ENCODE data around the gene ORAI2.
A peak's percentile ranks its signal among the peaks of the same experiment; 100 is the strongest.

Gene ORAI2

GRCh38 chr7:102416406-102416805 lies 17.0 kb upstream of the ORAI2 start:
- peak; percentile 27 for DNase-seq

GRCh38 chr7:102417105-102417504 lies 16.3 kb upstream of the ORAI2 start:
- peak; percentile 42 for DNase-seq

GRCh38 chr7:102418592-102418991 lies 14.8 kb upstream of the ORAI2 start:
- no peak for DNase-seq

- no peak for DNase-seq
Observed at GRCh38 chr7:102421706-102422240, 11.6 kb upstream of the ORAI2 start.

GRCh38 chr7:102424129-102424551 lies 9.2 kb upstream of the ORAI2 start:
- DNase-seq, result no peak

- no peak for DNase-seq
Observed at GRCh38 chr7:102424787-102425218, 8.6 kb upstream of the ORAI2 start.

- peak; percentile 91 for DNase-seq
Observed at GRCh38 chr7:102425639-102426267, 7.6 kb upstream of the ORAI2 start.

- DNase-seq, result peak; percentile 78
Observed at GRCh38 chr7:102426268-102427018, 6.9 kb upstream of the ORAI2 start.

- no peak for DNase-seq
Observed at GRCh38 chr7:102427019-102427405, 6.4 kb upstream of the ORAI2 start.

GRCh38 chr7:102429141-102429899 lies 4.1 kb upstream of the ORAI2 start:
- DNase-seq, result no peak

- DNase-seq, result peak; percentile 83
Observed at GRCh38 chr7:102431617-102432298, 1.6 kb upstream of the ORAI2 start.

GRCh38 chr7:102432442-102433218 lies 745 bp upstream of the ORAI2 start:
- no peak for DNase-seq

GRCh38 chr7:102434039-102434486 lies 688 bp downstream of the ORAI2 start:
- DNase-seq, result peak; percentile 29

GRCh38 chr7:102436118-102436517 lies 2.7 kb downstream of the ORAI2 start:
- DNase-seq, result no peak

GRCh38 chr7:102439963-102440795 lies 6.8 kb downstream of the ORAI2 start:
- no peak for DNase-seq

GRCh38 chr7:102444961-102445673 lies 11.7 kb downstream of the ORAI2 start:
- no peak for DNase-seq

- DNase-seq, result no peak
Observed at GRCh38 chr7:102445674-102446071, 12.3 kb downstream of the ORAI2 start.

GRCh38 chr7:102446387-102447156 lies 13.2 kb downstream of the ORAI2 start:
- no peak for DNase-seq

GRCh38 chr7:102447311-102447710 lies 13.9 kb downstream of the ORAI2 start:
- DNase-seq, result no peak

GRCh38 chr7:102449136-102449535 lies 15.8 kb downstream of the ORAI2 start:
- DNase-seq, result no peak
